Heart left ventricle (tissue), 16 donors: Measurements from ENCODE around the gene LY9. TPM values are rescaled to one million over a fixed set of nuclear protein-coding genes. Genes with fewer than 3 reads are reported as not detected.
"Not testable (repeated sequence)": the region's sequence is repeated elsewhere in the genome, so short reads cannot be mapped to it uniquely, and the experiment has no call there.

ENCODE experiments used
- ATAC-seq, 4 donors: fragments of 200-7000 bp; cut with Tn5 transposase; one replicate each; pipeline ENCODE4 v1.9.1; 2020 to 2022; ENCODE audit warnings: moderate library complexity in 4 of 4, mild to moderate bottlenecking in 3 of 4, moderate number of reproducible peaks in 1 of 4
- DNase-seq, 5 donors: peaks; one replicate each; pipeline ENCODE4 v3.0.0-alpha.2; 2020
- H3K27ac ChIP-seq, 12 donors: fragments of 200-600 bp; sonication (generic) in 4 of 12; one replicate each; pipeline versions ENCODE4 v1.5.0 to v1.8.0; 2016 to 2022; ENCODE audit warnings: mild to moderate bottlenecking in 2 of 12
- H3K27me3 ChIP-seq, 9 donors: fragments of 200-600 bp; sonication (generic) in 2 of 9; one replicate each; pipeline versions ENCODE4 v1.5.1 to v1.8.0; 2016 to 2022; ENCODE audit warnings: mild to moderate bottlenecking in 3 of 9
- H3K36me3 ChIP-seq, 9 donors: fragments of 200-600 bp; sonication (generic) in 2 of 9; one replicate each; pipeline versions ENCODE4 v1.5.0 to v1.8.0; 2018 to 2022; ENCODE audit warnings: mild to moderate bottlenecking in 2 of 9
- H3K4me1 ChIP-seq, 12 donors: fragments of 200-600 bp; sonication (generic) in 4 of 12; one replicate each; pipeline versions ENCODE4 v1.5.0 to v1.8.0; 2016 to 2022; ENCODE audit warnings: mild to moderate bottlenecking in 3 of 12
- H3K4me3 ChIP-seq, 12 donors: fragments of 200-600 bp; sonication (generic) in 4 of 12; one replicate each; pipeline versions ENCODE4 v1.5.0 to v1.8.0; 2017 to 2022; ENCODE audit warnings: mild to moderate bottlenecking in 9 of 12, moderate library complexity in 4 of 12
- H3K9me3 ChIP-seq, 12 donors: fragments of 200-600 bp; sonication (generic) in 4 of 12; one replicate each; pipeline versions ENCODE4 v1.5.0 to v1.8.0; 2016 to 2022; ENCODE audit warnings: mild to moderate bottlenecking in 1 of 12
- POLR2A ChIP-seq, 2 donors: fragments of 450-650 bp; IDR thresholded peaks; one replicate each; pipeline ENCODE4 v1.6.1; 2017; ENCODE audit warnings: antibody characterized with exemption in 2 of 2, mild to moderate bottlenecking in 2 of 2, moderate library complexity in 2 of 2
- WGBS, 4 donors: extraction: QIAGEN DNeasy Blood & Tissue Kit in 2 of 4; methylation state at CpG; one replicate each; pipeline versions ENCODE4 v1.1.5 to v1.1.7; 2013 to 2018; 5-methylcytosine and 5-hydroxymethylcytosine counted together
- intact Hi-C, 10 donors: fragments of 100-400 bp; cut with DNase I; formaldehyde crosslinking; loops; one replicate each; pipeline versions ENCODE4 v1.11.1 to v1.14.2; 2022
- polyA plus RNA-seq, 2 donors: library from polyadenylated mRNA; stranded (reverse); fragments of 200-250 nt; gene quantifications; one replicate each; pipeline ENCODE4 v1.2.3, GENCODE V29; 2013
- total RNA-seq, 9 donors: library from RNA; depleted of rRNA in 2 of 9; stranded (reverse); fragments of >200 nt in 2 of 9; fragmentation: NEBNext Ultra II Directional in 3 of 9; extraction: Animal tissue kit (Norgen Biotek cat#: 25700) in 3 of 9; gene quantifications; one replicate each; pipeline versions ENCODE4 v1.1.0 to v1.2.4, GENCODE V29; 2016 to 2023
- TF ChIP-seq, protein P1 (sequence below), 12 donors: fragments of 200-600 bp; sonication (generic) in 4 of 12; IDR thresholded peaks; one replicate each; pipeline versions ENCODE4 v1.5.0 to v1.8.0; 2018 to 2022; ENCODE audit warnings: antibody characterized with exemption in 12 of 12, mild to moderate bottlenecking in 5 of 12
- donor health status: ischemic (EF 13 %, LVEDD 7.1; RV severe dilation, severe dysfunction).
- donor health status: healthy with polysubstance abuse.
- donor health status: DM: no; HTN: yes; CAD: no.
- donor health status: DM: no; HTN: no; CAD: no.
- donor health status: ischemic (EF 25% LVEDD 6.9; RV normal size, moderate dysfunction).
- donor health status: ischemic (EF 25% LVEDD 5.7; RV mildly dilated, moderate dysfunction).
- donor health status: healthy.
- donor health status: DM: yes; HTN: yes; CAD: no.
- donor health status: ischemic (EF 35%, LVEDD 5.7; RV mildly dilated, moderate dysfunction).
- donor health status: nonischemic (EF 11% LVEDD 7.7; RV severe dilation, severe dysfunction).
- donor health status: DM: yes; HTN: yes; CAD: no.
- donor health status: PGD.
- donor health status: ischemic (EF 29% LVEDD 5.4; RV normal size, mild dysfunction).
- donor health status: nonischemic (EF 23%, LVEDD 6.1; RV moderate dilation, normal function).

The LY9 gene
- total and polyA plus RNA-seq, 11 donors, result 0.06 to 2.5 (median 0.33) TPM; not detected in 5

DNA sequence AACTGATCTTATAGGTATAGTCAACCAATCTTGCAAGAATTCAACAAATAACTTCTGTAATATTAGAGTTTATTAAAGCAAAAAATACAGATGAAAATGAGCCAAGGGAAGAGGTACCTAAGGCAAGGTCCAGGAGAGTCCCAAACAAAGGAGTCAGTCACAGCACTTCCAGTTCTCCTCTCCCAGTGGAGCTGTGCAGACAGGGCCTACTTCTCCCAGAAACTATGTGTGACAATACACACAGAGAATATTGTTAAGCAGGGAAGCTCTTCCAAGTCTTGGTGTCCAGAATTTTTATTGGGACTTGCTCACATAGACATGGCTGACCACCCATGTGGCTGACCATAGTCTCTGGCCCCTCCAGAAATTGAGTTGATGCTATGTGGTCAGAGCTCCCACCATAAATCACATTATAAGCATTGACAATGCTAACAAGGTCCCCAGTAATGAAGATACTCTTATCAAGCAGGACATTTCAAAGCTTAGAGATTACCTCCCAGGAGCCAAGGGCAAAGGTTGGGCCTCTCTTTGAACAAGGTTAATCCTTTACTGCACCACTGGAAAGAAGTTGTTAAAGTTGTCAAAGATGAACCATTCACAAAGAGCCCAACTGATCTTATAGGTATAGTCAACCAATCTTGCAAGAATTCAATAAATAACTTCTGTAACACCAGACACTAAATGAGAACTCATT lies 70.2 kb downstream of the LY9 start:
- no peak overlapping the region for H3K27ac ChIP-seq
- H3K36me3 ChIP-seq, result no peaks in the 10 kb centered on the region
- ATAC-seq, result no peak
- no peak for DNase-seq
- H3K9me3 ChIP-seq, result no peaks in the 10 kb centered on the region
- intact Hi-C loops, result no loop called here
- H3K27me3 ChIP-seq, result peaks cover 0 to 15% (median 0%) of the 10 kb centered on the region in 9 donors
- TF ChIP-seq, protein P1, sequence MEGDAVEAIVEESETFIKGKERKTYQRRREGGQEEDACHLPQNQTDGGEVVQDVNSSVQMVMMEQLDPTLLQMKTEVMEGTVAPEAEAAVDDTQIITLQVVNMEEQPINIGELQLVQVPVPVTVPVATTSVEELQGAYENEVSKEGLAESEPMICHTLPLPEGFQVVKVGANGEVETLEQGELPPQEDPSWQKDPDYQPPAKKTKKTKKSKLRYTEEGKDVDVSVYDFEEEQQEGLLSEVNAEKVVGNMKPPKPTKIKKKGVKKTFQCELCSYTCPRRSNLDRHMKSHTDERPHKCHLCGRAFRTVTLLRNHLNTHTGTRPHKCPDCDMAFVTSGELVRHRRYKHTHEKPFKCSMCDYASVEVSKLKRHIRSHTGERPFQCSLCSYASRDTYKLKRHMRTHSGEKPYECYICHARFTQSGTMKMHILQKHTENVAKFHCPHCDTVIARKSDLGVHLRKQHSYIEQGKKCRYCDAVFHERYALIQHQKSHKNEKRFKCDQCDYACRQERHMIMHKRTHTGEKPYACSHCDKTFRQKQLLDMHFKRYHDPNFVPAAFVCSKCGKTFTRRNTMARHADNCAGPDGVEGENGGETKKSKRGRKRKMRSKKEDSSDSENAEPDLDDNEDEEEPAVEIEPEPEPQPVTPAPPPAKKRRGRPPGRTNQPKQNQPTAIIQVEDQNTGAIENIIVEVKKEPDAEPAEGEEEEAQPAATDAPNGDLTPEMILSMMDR (IDR thresholded peaks at IDR 0.05), result no peak
- no peak for TF ChIP-seq POLR2A (IDR thresholded peaks at IDR 0.05)
- H3K4me3 ChIP-seq, result no peak overlapping the region
- H3K4me1 ChIP-seq, result peaks cover 0 to 42% (median 0%) of the 10 kb centered on the region in 12 donors

DNA sequence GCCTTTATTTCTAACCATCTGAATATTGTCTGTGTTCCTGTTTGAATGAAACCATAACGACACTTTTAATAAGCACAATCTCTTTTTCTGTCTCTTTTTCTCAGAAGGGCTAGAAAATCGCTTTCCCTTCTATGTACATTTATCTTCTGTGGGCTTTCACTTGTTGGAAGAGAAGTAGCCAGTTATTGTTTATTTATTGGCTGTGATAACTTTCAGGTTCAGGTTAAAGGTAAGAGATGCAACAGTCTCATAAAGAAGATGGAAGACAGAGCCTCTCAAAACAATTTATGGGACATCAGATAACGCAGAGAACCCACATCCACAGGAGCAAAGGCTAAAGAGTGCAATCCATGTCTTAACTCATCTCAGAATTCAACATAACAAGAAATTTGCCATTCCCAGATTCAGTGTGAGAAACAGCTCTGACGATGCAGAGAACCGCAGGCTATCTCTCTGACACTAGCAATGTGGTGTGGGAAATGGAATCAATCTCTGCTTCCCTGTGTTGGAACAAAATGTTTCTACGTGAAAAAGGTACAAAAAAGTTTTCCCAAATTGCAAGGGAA lies 70.8 kb downstream of the LY9 start:
- ATAC-seq (no peak), DNase-seq (no peak)
- intact Hi-C loops, result no loop called here
- no peaks in the 10 kb centered on the region for H3K9me3 ChIP-seq
- no peaks in the 10 kb centered on the region for H3K36me3 ChIP-seq
- H3K27me3 ChIP-seq, result peaks cover 0 to 9% (median 0%) of the 10 kb centered on the region in 9 donors
- 72 to 79% (median 76%) methylated on average over 6 of the region's 6 CpGs for whole genome bisulfite sequencing, 4 donors
- no peak overlapping the region for H3K4me3 ChIP-seq
- H3K4me1 ChIP-seq, result peaks cover 0 to 35% (median 0%) of the 10 kb centered on the region in 12 donors
- TF ChIP-seq, protein P1 (IDR thresholded peaks at IDR 0.05), result no peak
- TF ChIP-seq POLR2A (IDR thresholded peaks at IDR 0.05), result no peak
- H3K27ac ChIP-seq, result no peak overlapping the region

DNA sequence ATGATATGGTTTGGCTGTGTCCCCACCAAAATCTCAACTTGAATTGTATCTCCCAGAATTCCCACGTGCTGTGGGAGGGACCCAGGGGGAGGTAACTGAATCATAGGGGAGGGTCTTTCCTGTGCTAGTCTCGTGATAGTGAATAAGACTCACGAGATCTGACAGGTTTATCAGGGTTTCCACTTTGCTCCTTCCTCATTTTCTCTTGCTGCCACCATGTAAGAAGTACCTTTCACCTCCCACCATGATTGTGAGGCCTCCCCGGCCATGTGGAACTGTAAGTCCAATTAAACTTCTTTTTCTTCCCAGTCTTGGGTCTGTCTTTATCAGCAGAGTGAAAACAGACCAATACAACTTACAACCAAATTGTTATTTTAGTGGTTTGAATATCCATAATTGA lies 71.7 kb downstream of the LY9 start:
- DNase-seq, ATAC-seq, H3K27me3 ChIP-seq, intact Hi-C loops, H3K9me3 ChIP-seq, H3K27ac ChIP-seq, H3K4me3 ChIP-seq, H3K36me3 ChIP-seq: not testable (repeated sequence)
- peaks cover 0 to 27% (median 0%) of the 10 kb centered on the region in 12 donors for H3K4me1 ChIP-seq
- WGBS, 4 donors, result 36 to 54% (median 46%) methylated on average over 4 of the region's 4 CpGs

DNA sequence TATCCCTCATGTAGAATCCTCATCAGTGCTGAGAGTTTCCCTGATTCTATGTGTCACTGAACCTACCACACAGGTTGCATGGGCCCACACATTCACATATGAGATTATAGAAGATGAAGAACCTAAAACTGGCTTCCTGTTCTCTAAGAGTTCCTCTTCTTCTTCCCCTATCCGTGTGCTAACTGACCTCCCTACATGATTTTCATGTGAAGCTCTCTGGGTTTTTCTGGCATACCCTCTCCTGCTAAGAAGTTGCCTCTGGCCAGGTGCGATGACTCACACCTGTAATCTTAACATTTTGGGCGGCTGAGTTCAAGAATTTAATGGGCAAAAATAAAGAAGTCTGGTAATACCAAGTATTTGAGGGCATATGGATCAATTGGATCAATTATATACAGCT lies 72.2 kb downstream of the LY9 start:
- no peak for DNase-seq
- 72 to 82% (median 76%) methylated on average over 3 of the region's 3 CpGs for WGBS, 4 donors
- intact Hi-C loops, result no loop called here

More for the DNA sequence above, 72.2 kb downstream of the LY9 start:
- no peaks in the 10 kb centered on the region for H3K27me3 ChIP-seq
- no peak overlapping the region for H3K27ac ChIP-seq
- no peak for TF ChIP-seq POLR2A (IDR thresholded peaks at IDR 0.05)
- TF ChIP-seq, protein P1 (IDR thresholded peaks at IDR 0.05), result no peak
- no peak overlapping the region for H3K4me3 ChIP-seq
- peaks cover 0 to 22% (median 0%) of the 10 kb centered on the region in 12 donors for H3K4me1 ChIP-seq
- H3K36me3 ChIP-seq, result no peaks in the 10 kb centered on the region
- H3K9me3 ChIP-seq, result peaks cover 0 to 3% (median 0%) of the 10 kb centered on the region in 12 donors
- no peak for ATAC-seq
